EH (cell line): ENCODE data around the gene GPR12.
"Not testable (repeated sequence)": the region's sequence is repeated elsewhere in the genome, so short reads cannot be mapped to it uniquely, and the experiment has no call there.

Experiments used
- DNase-seq: peaks from one replicate; pipeline ENCODE4 v3.0.0-alpha.2; 2015; ENCODE audit warnings: low read depth

GPR12 gene

DNA sequence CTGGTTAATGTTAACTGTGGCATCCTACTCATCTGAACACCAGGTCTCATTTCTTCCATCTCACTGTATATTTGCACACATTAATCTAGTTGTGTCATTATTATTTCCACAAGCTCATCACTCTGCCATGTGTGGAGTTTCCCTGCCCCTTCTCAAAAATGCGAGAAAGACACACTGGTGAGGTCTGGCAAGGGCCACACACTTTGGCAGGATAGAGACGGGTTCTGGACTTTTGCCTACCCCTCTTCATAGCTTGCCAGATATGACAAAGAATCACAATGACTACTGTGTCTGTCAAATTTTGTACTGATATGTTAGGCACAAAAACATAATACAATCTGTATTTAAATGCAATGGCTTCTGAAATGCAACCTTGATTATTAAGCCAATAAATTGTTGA lies 12.9 kb downstream of the GPR12 start:
- DNase-seq: no peak

DNA sequence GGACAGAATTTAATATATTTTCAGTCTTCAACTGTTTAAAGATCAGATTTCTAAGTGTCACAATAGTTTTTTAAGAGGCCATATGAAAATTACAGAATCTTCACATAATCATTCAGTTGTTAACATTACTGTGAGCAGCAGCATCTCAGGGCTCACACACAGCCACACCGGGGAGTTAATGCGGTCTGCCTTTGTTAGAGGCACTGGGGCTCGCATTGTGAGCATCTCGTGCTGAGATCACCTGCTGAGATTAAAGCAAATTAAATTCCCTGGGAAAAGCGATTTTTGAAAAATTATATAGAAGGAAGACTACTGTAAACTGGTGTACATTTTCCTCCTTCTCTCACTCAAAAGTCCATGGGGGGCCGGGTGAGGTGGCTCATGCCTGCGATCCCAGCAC lies 16.6 kb downstream of the GPR12 start:
- DNase-seq: no peak

DNA sequence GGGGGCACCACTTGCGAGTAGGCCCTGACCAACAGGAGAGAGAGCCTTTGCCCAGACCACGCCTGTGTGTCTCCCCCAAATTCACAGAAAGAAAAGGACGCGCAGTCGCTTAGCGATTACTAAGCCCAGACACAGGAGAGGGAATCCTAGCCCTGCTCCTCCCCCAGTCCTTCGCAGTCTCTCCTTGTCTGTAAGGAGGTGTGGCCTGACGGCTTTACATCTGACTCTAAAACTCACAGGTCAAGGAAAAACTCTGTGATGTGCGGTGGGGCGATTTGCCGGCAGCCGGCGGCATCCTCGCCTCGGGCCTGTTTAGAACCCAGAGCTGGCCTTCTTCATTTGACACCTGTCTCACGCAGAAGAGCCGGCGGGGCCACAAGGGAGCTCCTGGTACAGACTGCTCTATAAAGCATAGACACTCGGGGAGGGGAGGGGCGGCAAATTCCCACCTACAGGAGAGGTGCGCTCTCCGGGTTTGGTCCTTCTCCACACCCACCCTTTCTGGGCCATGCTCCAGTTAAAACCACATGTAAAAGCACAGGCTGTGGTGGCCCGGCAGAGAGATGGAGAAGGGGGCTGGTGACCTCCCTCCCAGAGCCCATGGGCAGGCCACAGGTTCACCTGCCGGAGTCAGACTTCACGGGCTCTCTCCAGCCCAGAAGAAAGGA lies 17.8 kb downstream of the GPR12 start:
- DNase-seq: no peak

DNA sequence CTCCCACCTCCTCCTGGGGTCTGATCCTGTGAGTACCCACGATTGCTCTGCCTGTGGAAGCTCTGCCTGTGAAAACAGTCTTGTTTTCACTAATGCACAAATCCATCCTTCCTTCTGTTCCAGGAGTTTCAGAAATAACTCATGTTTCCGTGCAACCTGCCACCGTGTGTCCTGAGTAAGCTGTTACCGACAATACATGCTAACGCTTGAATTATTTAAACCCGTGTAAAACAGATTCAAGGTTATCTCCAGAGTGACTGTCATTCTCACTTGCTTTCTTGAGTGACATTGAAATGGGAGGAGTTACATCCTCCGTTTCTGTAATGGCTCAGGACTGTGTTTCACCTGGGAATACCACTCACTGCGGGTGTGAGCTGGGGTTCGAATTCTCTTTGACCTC lies 24.9 kb downstream of the GPR12 start:
- DNase-seq: no peak

DNA sequence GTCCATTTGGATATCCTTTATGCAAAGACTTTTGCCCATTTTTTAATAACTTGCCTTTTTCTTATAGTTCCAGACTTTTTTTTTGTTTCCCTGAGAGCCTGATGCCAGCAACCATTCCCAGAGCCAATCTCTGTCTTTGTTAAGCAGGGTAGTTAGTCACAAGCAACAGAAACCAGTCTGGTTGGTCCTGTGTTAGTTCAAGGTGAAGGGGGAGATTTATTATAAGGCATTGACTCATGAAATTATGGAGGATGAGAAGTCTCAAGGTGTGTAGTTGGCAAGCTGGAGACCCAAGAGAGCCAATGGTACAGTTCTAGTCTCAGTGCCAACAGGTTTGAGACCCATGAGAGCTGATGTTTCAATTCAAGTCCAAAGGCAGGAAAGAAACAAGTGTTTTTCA lies 33.0 kb downstream of the GPR12 start:
- DNase-seq: no peak

DNA sequence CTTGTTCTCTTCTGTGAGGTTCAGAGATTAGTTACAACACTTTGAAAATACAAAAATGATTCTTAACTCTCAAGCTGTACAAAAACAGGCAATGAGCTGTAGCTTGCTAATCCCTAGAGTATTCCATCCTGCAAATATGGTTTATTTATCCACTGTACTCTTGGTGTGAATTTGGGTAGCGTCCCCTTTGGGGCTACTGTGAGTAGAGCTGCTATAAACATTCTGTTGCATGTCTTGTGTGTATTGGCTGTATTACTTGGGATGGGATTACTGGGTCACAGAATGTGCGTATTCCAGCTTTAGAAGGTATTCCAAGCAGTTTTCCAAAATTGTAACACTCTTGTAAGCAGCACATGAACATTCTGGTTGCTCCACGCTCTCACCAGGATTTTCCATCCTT lies 33.5 kb downstream of the GPR12 start:
- DNase-seq: no peak

DNA sequence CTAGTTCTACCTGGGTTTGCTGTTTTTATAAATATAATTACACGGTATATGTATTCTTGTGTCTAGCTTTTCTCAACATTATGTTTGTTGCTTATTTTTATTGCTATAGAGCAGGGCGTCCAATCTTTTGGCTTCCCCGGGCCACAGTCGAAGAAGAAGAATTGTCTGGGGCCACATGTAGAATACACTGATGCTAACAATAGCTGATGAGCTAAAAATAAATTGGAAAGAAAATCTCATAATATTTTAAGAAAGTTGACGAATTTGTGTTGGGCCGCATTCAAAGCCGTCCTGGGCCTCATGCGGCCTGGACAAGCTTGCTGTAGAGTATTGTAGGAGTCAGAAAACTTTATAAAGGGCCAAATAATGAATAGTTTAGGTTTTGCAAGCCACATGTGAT lies 33.9 kb downstream of the GPR12 start:
- DNase-seq: no peak

DNA sequence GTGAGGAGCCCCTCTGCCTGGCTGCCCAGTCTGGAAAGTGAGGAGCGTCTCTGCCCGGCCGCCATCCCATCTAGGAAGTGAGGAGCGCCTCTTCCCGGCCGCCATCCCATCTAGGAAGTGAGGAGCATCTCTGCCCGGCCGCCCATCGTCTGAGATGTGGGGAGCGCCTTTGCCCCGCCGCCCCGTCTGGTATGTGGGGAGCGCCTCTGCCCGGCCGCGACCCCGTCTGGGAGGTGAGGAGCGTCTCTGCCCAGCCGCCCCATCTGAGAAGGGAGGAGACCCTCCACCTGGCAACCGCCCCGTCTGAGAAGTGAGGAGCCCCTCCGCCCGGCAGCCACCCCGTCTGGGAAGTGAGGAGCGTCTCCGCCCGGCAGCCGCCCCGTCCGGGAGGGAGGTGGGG lies 37.0 kb downstream of the GPR12 start:
- not testable (repeated sequence) for DNase-seq

DNA sequence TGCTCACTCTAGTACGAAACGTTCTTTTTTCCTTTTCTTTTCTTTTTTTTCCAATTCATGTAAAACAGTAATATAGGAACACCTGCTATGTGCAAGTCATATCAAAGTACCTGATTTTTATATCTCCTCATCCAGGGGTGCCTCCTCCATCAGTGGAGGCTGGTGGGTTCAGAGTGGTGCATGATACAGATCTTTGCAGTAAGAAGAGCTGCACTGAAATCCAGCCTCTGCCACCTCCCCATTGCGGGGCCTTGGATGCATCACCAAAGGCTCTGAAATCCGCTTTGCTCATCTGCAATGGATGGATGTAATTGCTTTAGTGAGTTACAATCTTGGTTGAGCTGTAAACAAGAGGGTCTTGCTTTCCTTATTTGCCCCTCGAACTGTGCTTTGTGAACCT lies 38.3 kb downstream of the GPR12 start:
- DNase-seq: no peak

DNA sequence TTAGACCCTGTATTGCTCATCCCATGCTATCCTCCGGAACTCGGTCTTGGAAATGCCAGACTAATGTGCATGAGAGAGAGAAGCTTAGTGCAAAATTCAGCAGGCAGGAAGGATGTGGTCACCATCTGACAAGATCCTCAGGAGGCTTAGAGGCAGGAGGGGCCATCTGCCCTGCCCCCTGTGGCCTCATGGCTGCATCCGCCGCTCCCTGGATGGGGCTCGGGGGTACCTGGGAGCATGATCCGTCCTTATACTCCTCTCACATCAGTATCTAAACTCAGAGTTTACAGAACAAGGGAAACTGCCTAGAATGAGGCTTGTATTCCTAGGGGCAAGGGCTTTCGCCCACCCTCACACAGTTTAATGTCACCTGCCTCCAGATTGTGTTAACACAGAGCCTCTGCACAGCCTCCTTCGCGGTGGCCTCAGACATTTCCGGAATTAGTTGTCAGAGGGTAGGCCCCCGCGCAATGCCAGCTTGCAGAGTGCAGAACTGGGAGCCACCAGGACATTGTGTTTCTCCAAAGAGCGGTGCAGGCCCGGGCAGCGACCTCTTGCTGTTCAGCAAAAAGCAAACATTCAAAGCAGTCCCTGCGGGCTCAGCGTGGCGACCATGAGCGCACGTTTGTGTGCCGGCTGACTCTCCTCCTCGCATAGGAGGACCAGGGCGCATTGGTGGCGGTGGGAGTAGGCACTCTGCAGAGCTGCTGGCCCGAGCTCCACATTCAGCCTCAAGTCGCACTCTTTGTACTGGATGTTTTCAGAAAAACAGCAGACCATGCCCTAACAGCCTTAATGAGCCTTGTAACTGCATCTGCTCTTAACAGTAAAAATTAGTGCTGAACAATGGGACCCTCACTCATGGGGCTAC lies 39.1 kb downstream of the GPR12 start:
- no peak for DNase-seq

DNA sequence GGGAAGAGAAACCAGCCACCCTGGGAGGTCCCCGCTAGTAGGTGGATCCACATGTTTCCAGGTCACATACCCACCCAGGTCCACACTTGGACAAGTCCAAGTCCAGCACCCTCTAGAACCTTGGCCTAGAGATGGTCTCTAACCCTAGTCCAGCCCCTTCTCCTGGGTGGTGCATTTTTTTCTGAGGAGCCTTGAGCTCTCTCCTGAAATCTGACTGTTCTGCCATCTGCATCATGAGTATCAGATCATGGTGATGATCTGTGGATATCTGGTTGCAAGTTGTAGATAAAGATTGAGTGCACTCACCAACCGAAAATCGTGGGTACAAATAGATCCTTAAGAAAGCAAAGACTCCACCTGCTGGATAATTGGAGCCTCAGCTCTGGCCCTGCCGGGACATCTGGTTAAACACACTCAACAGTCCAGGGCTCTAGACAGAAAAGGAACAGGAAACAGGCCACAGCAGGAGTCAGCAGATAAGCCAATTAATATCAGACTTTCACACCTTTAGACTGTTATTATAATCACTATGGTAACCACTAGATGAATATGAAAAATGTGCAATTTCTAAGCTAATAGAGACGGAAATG lies 41.1 kb downstream of the GPR12 start:
- DNase-seq: peak; percentile 6

DNA sequence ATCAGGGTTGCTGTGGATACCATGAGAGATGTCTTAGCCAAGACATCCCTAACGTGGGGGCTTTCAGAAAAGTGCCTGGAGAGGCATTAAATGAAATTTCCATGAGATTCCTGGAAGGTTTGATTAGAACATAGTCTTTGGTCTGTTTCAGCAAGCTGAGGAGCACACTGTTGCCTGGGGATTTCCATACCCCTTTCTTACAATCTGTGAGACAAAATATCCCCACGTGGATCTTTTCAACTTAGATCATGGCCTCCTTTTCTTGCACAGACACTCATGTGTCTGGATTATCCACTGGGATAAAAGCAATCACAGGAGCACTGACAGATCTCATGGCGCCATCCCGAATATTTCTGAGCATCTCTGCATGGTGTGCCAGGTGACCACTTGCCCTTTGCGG lies 41.7 kb downstream of the GPR12 start:
- no peak for DNase-seq

DNA sequence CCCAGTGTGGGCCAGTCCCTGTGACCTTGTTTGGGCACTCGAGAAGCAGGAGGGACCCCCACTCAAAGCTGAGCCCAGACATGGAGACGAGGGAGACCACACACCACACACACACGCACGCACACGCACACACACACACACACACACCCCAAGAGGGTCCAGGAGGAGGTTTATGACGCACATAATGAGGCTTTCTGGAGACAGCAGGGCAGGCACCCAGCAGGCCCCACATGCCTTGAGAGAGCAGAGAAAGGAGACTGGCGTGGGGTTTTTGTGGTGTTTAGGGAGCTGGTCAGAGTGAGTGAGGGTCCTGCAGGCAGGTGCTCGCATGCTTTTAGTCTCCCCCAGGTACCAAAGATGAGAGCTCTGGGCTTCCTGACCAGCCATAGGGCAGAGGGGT lies 42.4 kb downstream of the GPR12 start:
- no peak for DNase-seq

DNA sequence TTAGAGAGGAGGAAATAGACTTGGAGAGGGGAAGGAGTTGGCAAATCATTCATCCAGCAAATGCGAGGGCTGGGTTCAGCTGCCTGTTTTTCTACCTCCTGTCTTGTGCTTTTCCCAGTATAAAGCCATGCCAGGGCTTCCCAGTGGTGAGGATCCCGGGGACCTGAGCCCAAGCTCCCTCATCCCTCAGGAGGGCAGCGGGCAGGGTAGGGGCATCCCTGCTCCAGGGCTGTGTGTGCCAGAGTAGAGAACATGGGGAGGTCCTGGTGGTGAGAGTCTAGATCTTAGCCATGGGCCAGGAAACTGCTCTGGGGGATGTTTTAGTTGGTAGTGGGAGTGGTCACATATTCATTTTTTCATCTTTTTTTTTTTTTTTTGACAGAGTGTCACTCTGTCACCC lies 43.6 kb downstream of the GPR12 start:
- no peak for DNase-seq

DNA sequence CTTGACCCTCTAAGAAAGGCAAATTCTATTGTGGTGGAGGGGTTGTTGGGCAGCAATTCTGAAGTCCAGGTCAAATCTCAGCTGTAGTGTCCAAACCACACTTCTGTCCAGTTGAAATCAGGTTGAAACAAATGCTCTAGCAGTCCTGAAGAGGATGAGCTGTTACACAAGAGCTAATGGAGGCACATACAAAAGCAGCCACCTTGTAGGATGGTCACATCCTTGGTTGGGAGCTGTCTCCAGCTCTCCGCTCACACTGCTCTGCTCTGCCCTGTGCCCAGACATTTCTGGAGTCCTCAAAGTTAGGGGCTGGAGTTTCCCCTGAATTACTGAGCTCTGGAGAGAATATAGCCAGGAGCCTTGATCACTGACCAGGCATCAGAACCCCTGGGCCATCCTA lies 47.2 kb downstream of the GPR12 start:
- no peak for DNase-seq

DNA sequence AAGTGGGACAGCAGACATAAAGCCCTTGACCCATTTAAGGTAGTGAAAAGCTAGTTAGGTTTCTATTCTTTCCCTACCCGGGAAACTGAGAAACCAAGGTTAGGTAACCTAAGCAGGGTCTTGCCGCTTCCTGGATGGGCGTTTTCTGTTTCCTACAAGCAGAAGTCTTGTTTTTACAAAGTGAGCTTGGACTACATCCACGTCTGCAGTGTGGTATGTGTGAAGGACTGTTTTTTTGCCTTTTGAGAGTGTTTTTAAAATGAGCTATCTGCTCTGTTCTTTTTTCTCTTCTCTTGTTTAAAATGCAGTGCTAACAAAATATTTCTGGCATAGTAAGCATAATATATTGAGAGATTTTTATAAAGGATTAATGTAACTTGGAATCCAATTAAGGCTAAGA lies 49.4 kb downstream of the GPR12 start:
- DNase-seq: no peak

DNA sequence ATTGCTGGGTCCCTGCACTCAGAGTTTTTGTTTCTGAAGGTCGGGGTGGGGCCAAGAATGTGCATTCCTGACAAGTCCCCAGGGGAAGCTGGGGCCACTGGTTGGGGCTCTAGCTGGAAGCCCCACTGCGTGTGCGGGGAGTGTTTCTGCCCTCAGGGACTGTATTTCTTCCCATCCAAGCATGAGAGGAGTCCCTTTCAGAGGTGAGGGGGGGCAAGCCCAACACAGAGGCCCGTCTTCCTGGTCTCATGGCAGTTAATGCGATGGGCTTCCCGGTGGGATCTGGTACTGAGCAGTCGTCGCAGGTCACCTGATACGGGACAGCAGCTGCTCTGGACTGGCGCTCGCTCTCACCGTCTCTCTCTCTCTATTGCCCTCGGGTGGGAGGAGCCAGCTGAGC lies 50.4 kb downstream of the GPR12 start:
- no peak for DNase-seq

DNA sequence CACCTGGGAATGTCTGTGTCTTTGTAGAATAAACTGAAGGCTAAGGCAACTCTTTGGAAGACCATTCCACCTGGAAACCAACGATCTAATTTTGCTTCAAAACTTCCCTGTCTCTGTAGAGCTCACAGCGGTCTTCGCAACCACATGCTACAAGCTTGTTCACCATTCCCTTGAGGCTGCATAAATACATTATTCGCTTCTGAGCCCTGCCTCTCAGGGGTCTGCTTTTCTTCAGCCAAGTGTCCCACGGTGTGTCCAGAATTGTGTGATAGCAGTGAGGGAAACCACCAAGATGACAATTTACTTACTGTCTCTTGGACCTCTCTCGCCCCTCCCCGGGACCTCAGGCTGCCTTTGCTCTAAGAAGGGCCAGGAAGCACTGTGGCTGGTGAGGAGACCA lies 51.1 kb downstream of the GPR12 start:
- no peak for DNase-seq

DNA sequence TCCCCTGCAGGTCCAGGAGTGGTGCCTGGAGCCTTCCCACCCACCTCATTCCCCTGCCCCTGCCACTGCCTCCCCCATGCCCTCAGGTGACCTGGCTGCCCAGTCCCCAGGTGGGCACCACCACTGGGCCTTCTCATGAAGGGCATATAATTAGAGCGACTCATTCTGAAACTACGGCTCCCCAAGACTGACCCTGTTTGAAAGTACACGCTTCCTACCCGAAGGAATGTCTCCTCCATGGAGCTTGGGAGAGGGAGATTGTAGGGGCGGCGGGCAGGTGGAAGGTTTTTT lies 52.6 kb downstream of the GPR12 start:
- DNase-seq: no peak

DNA sequence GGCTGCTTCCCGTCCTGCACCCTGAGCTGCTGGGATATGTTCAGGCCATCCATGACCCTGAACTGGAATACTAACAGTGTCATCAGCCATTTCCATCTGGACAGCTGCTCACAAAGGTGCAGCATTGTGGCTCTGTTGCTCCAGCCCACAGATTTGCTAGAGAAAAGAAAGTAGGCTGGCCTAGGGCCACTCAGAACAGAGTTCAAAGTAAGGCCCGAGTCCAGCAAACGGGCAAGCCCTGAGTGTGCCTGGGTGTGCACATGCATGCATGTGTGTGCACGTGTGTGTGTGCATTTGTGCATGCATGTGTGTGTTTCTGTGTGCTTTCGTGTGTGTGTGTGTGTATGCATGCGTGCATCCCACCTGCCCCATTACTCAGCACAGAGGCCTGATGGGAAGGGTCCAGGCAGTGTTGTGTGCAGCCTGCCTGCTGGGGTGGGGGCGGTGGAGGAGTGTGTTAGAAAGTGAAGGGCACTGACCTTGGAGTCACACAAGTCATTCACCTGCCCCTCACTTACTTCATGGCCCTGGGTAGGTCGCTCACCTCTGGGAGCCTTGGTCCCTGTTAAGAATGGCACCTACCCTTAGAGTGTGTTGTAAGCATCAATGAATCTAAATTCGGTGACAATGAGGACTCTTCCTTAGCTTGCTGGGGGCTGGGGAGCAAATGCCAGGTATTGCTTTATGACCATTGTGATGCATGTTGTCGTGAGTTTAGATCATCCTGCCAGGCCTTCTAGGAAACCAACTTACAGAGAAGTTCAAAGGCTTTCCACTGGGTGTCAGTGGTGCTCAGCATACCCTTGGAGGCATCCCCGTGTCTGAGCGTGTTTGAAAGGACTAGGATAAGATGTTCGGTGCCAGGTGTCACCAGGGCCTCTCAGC lies 53.2 kb downstream of the GPR12 start:
- DNase-seq: peak; percentile 57

DNA sequence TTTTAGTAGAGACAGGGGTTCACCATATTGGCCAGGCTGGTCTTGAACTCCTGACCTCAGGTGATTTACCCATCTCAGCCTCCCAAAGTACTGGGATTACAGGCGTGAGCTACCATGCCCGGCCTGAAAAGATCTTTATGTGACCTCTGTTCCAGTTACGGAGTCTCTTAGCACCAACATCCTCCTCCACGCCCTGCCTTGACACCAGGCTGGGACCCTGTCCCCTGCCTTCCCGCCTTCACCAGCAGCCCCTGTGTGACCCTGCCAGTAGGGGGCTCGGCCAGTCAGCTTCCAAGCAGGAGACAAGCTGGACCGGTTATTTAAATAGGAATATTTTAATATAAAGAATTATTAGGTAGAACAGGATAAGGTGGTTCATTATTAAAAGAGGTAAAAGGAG lies 54.2 kb downstream of the GPR12 start:
- DNase-seq: no peak

DNA sequence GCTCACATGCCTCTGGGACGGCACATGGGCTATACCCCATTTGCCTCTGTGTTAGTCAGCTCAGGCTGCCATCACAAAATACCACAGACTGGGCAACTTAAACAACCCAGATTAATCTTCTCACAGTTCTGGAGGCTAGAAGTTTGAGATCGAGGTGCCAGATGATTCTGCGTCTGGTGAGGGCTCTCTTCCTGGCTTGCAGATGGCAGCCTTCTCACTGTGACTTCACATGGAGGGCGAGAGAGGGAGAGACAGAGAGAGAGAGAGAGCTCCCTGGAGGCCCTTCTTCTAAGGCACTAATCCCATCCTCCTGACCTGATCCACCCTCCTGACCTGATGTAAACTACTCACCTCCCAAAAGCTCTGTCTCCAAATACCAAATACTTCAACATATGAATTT lies 55.0 kb downstream of the GPR12 start:
- no peak for DNase-seq
